IMR-90 (cell line): ENCODE data around the gene CEP63. TPM values are rescaled to one million over a fixed set of nuclear protein-coding genes. Genes with fewer than 3 reads are reported as not detected.

Experiments used
- ATAC-seq: fragments of 200-7000 bp; cut with Tn5 transposase; 2 replicates; pipeline ENCODE4 v1.9.1; 2020; ENCODE audit warnings: low read depth, mild to moderate bottlenecking, moderate library complexity
- BruUV-seq: library from RNA; stranded (reverse); fragments of 400-500 nt; replicated peaks from 2 replicates; lab custom pipeline; 2021; lab: Mats Ljungman, UMichigan
- CTCF ChIA-PET: fragments of 300-600 bp; formaldehyde crosslinking; extraction: SDS; loops from one replicate; lab custom pipeline; 2021; ENCODE audit warnings: antibody characterized with exemption; lab: Yijun Ruan, JAX
- POLR2A ChIA-PET: fragments of 300-600 bp; sonication (Branson Sonifier 250); formaldehyde crosslinking; loops from one replicate; lab custom pipeline; 2022; ENCODE audit warnings: antibody characterized with exemption; ENCODE audit not compliant: unreplicated experiment; lab: Charles Lee
- DNase-seq: peaks from one replicate; pipeline ENCODE4 v3.0.0; 2013
- H2AFZ ChIP-seq: replicated peaks from 2 replicates; pipeline ENCODE3; 2013; ENCODE audit warnings: low read length, mild to moderate bottlenecking; ENCODE audit not compliant: poor library complexity
- H2AK5ac ChIP-seq: 2 replicates; pipeline ENCODE4 v1.6.1; 2013; ENCODE audit warnings: low read depth, low read length, inconsistent platforms
- H2AK9ac ChIP-seq: replicated peaks from 2 replicates; pipeline ENCODE3; 2013; ENCODE audit warnings: mild to moderate bottlenecking, low read depth, low read length, moderate library complexity; ENCODE audit not compliant: poor library complexity
- H2BK120ac ChIP-seq: 2 replicates; pipeline ENCODE4 v1.6.1; 2013; ENCODE audit warnings: low read depth, low read length, inconsistent platforms
- H2BK15ac ChIP-seq: 3 replicates; pipeline ENCODE4 v1.6.1; 2013; ENCODE audit warnings: low read depth, low read length, inconsistent platforms
- H2BK20ac ChIP-seq: 2 replicates; pipeline ENCODE4 v1.6.1; 2013; ENCODE audit warnings: low read depth, mild to moderate bottlenecking, inconsistent platforms, low read length, moderate library complexity
- H2BK5ac ChIP-seq: 2 replicates; pipeline ENCODE4 v1.6.1; 2013; ENCODE audit warnings: mild to moderate bottlenecking, low read depth, low read length, inconsistent platforms; ENCODE audit not compliant: poor library complexity, severe bottlenecking
- H3K14ac ChIP-seq: replicated peaks from 2 replicates; pipeline ENCODE4 v1.6.1; 2013; ENCODE audit warnings: low read depth, low read length, inconsistent platforms
- H3K18ac ChIP-seq: 2 replicates; pipeline ENCODE4 v1.6.1; 2013; ENCODE audit warnings: low read depth, low read length, control low read depth
- H3K23ac ChIP-seq: 2 replicates; pipeline ENCODE4 v1.6.1; 2013; ENCODE audit warnings: low read depth, low read length, inconsistent platforms
- H3K27ac ChIP-seq: 2 replicates; pipeline ENCODE4 v1.5.1; 2013; ENCODE audit warnings: mild to moderate bottlenecking, control low read depth, low read length; ENCODE audit not compliant: insufficient read depth
- H3K27me3 ChIP-seq: 2 replicates; pipeline ENCODE4 v1.6.1; 2013; ENCODE audit warnings: low read length; ENCODE audit not compliant: control insufficient read depth, insufficient read depth
- H3K36me3 ChIP-seq: 2 replicates; pipeline ENCODE4 v1.6.1; 2013; ENCODE audit warnings: low read length, mixed read lengths; ENCODE audit not compliant: control insufficient read depth, insufficient read depth
- H3K4ac ChIP-seq: 2 replicates; pipeline ENCODE4 v1.6.1; 2013; ENCODE audit warnings: low read depth, low read length, inconsistent platforms
- H3K4me1 ChIP-seq: 2 replicates; pipeline ENCODE4 v1.6.1; 2013; ENCODE audit warnings: low read length, mixed read lengths; ENCODE audit not compliant: control insufficient read depth, insufficient read depth
- H3K4me2 ChIP-seq: 2 replicates; pipeline ENCODE4 v1.6.1; 2013; ENCODE audit warnings: low read depth, mild to moderate bottlenecking, control low read depth, low read length, moderate library complexity
- H3K4me3 ChIP-seq: 2 replicates; pipeline ENCODE4 v1.5.1; 2013; ENCODE audit warnings: low read depth, mild to moderate bottlenecking, control low read depth, low read length, moderate library complexity; ENCODE audit not compliant: insufficient read depth
- H3K56ac ChIP-seq: 2 replicates; pipeline ENCODE4 v1.6.1; 2013; ENCODE audit warnings: low read length, inconsistent platforms; ENCODE audit not compliant: insufficient read depth; ENCODE audit errors: extremely low read depth
- H3K79me1 ChIP-seq, 2 experiments: 2 replicates each; pipeline ENCODE4 v1.6.1; 2013; ENCODE audit warnings: low read length in 2 of 2, inconsistent platforms in 1 of 2, low read depth in 1 of 2
- H3K9ac ChIP-seq: 2 replicates; pipeline ENCODE4 v1.6.1; 2013; ENCODE audit warnings: low read depth, low read length, control low read depth
- H3K9me1 ChIP-seq: 2 replicates; pipeline ENCODE4 v1.6.1; 2013; ENCODE audit warnings: low read length, inconsistent platforms; ENCODE audit not compliant: insufficient read depth
- H3K9me3 ChIP-seq: 2 replicates; pipeline ENCODE4 v1.6.1; 2013; ENCODE audit warnings: low read length; ENCODE audit not compliant: control insufficient read depth, insufficient read depth
- H4K20me1 ChIP-seq: 2 replicates; pipeline ENCODE4 v1.6.1; 2013; ENCODE audit warnings: low read length, inconsistent platforms; ENCODE audit not compliant: insufficient read depth
- H4K5ac ChIP-seq: 2 replicates; pipeline ENCODE4 v1.6.1; 2013; ENCODE audit warnings: mild to moderate bottlenecking, low read depth, low read length, control low read depth
- H4K8ac ChIP-seq, 2 experiments: 2 replicates each; pipeline ENCODE4 v1.6.1; 2013; ENCODE audit warnings: low read depth in 2 of 2, low read length in 2 of 2, control low read depth in 1 of 2, inconsistent platforms in 1 of 2
- H4K91ac ChIP-seq: 2 replicates; pipeline ENCODE4 v1.6.1; 2013; ENCODE audit warnings: low read depth, low read length, inconsistent platforms; ENCODE audit not compliant: insufficient read depth
- BHLHE40 ChIP-seq: fragments of 150-350 bp; IDR thresholded peaks from 2 replicates; pipeline ENCODE4 v1.6.1; 2016; ENCODE audit warnings: mild to moderate bottlenecking, low read depth, low read length
- CEBPB ChIP-seq: IDR thresholded peaks from 2 replicates; pipeline ENCODE4 v1.6.1; 2012; ENCODE audit warnings: low read depth, low read length, improper control_type of control experiment
- CHD1 ChIP-seq: IDR thresholded peaks from 2 replicates; pipeline ENCODE4 v1.6.1; 2012; ENCODE audit warnings: low read depth, low read length, improper control_type of control experiment
- CTCF ChIP-seq: conservative IDR thresholded peaks from 2 replicates; pipeline ENCODE4 v1.5.1; 2012; ENCODE audit warnings: mild to moderate bottlenecking, low read depth, low read length, improper control_type of control experiment
- ELK1 ChIP-seq: fragments of 150-350 bp; IDR thresholded peaks from 2 replicates; pipeline ENCODE4 v1.6.1; 2016; ENCODE audit warnings: low read depth, mild to moderate bottlenecking, low read length, moderate library complexity, borderline replicate concordance
- FOS ChIP-seq: fragments of 150-350 bp; IDR thresholded peaks from 2 replicates; pipeline ENCODE4 v1.6.1; 2016; ENCODE audit warnings: low read depth, low read length
- MXI1 ChIP-seq: IDR thresholded peaks from 2 replicates; pipeline ENCODE4 v1.6.1; 2012; ENCODE audit warnings: low read depth, mild to moderate bottlenecking, low read length, moderate library complexity, borderline replicate concordance
- NFE2L2 ChIP-seq: fragments of 150-350 bp; IDR thresholded peaks from 2 replicates; pipeline ENCODE4 v1.6.1; 2016; ENCODE audit warnings: low read depth, mild to moderate bottlenecking, low read length
- POLR2A ChIP-seq: IDR thresholded peaks from 2 replicates; pipeline ENCODE4 v1.6.1; 2012; ENCODE audit warnings: mild to moderate bottlenecking, low read depth, low read length
- USF2 ChIP-seq: fragments of 150-350 bp; IDR thresholded peaks from 2 replicates; pipeline ENCODE4 v1.6.1; 2017; ENCODE audit warnings: mild to moderate bottlenecking, antibody characterized with exemption, low read length, low read depth
- WGBS, 2 experiments: methylation state at CpG; one replicate each; pipeline versions ENCODE4 v1.1.5 to v1.1.7; 2013; ENCODE audit warnings: missing lambda C conversion rate in 2 of 2; ENCODE audit not compliant: insufficient read length in 1 of 2; ENCODE audit errors: extremely low coverage in 2 of 2; 5-methylcytosine and 5-hydroxymethylcytosine counted together
- dilution Hi-C: fragments of 300-500 bp; cut with HindIII; formaldehyde crosslinking; loops from one replicate; pipeline ENCODE4 v1.14.3; 2018; ENCODE audit warnings: low sequenced_read_pairs; ENCODE audit not compliant: unreplicated experiment
- in situ Hi-C: fragments of 300-500 bp; cut with MboI; formaldehyde crosslinking; loops from 3 replicates; pipeline ENCODE4 v1.14.3; 2019; ENCODE audit warnings: low sequenced_read_pairs, inconsistent platforms, mixed read lengths
- intact Hi-C: fragments of 100-400 bp; cut with micrococcal nuclease; formaldehyde crosslinking; loops from 2 replicates; pipeline ENCODE4 v1.10.0; 2022
- polyA plus RNA-seq, 3 experiments: library from polyadenylated mRNA; depleted of rRNA; stranded (reverse); fragments of >200 nt; gene quantifications; 2 replicates each; pipeline ENCODE4 v1.2.3, GENCODE V29; 2012; ENCODE audit warnings: low replicate concordance in 1 of 3
- total RNA-seq: library from RNA; depleted of rRNA; stranded (reverse); fragments of >200 nt; gene quantifications from 2 replicates; pipeline ENCODE4 v1.2.3, GENCODE V29; 2012

CEP63 gene
- total and polyA plus RNA-seq, 2 of the 4 experiments (the other 2 are of a cell fraction), result 6.5 to 9.1 TPM

GRCh38 chr3:134594331-134594741 is 108.5 kb downstream of the CEP63 start:
- no peaks in the 10 kb centered on the region for H3K79me1 ChIP-seq
- H4K5ac ChIP-seq, result no peak overlapping the region
- ChIA-PET CTCF (no interaction called here), POLR2A (no interaction called here)
- H3K18ac ChIP-seq, result no peak overlapping the region
- no peak overlapping the region for H4K8ac ChIP-seq
- intact Hi-C loops (no loop called here), in situ Hi-C loops (no loop called here), dilution Hi-C loops (no loop called here)
- no peak for TF ChIP-seq CEBPB
- TF ChIP-seq ELK1, result no peak
- no peak for TF ChIP-seq BHLHE40
- TF ChIP-seq USF2, result no peak
- TF ChIP-seq CTCF, result no peak
- TF ChIP-seq MXI1, result no peak
- TF ChIP-seq FOS, result no peak
- TF ChIP-seq CHD1, result no peak
- TF ChIP-seq NFE2L2, result no peak
- no peak for TF ChIP-seq POLR2A
- no peak overlapping the region for H3K4ac ChIP-seq
- no peak for DNase-seq
- H2BK15ac ChIP-seq, result no peak overlapping the region
- H4K20me1 ChIP-seq, result no peaks in the 10 kb centered on the region
- ATAC-seq, result no peak
- H3K9me3 ChIP-seq, result no peaks in the 10 kb centered on the region
- no peak overlapping the region for H3K56ac ChIP-seq
- no peak overlapping the region for H3K4me3 ChIP-seq
- H3K27me3 ChIP-seq, result peaks cover 16% of the 10 kb centered on the region
- H3K9ac ChIP-seq, result no peak overlapping the region
- H2AK9ac ChIP-seq, result no peak overlapping the region
- H3K27ac ChIP-seq, result no peak overlapping the region
- no peak overlapping the region for H2BK5ac ChIP-seq
- H3K14ac ChIP-seq, result no peak overlapping the region
- H3K9me1 ChIP-seq, result peaks cover 3% of the 10 kb centered on the region; the same call in 1 of the 2 replicates
- WGBS, 2 experiments, result 38% methylated on average over 6 of the region's 8 CpGs; no CpG with 5 or more reads in 1 of the 2 experiments
- H2AFZ ChIP-seq, result no peak overlapping the region
- no peak overlapping the region for H2BK20ac ChIP-seq
- no peak overlapping the region for H2BK120ac ChIP-seq
- no TSS peak for BruUV-seq
- H3K36me3 ChIP-seq, result no peaks in the 10 kb centered on the region
- no peaks in the 10 kb centered on the region for H3K4me1 ChIP-seq
- H4K91ac ChIP-seq, result no peak overlapping the region
- no peak overlapping the region for H2AK5ac ChIP-seq
- no peak overlapping the region for H3K23ac ChIP-seq
- no peak overlapping the region for H3K4me2 ChIP-seq
